IPS-15b (cell line): Measurements from ENCODE around the gene TEDC1.

Experiments
- H3K27me3 ChIP-seq: one replicate; pipeline ENCODE4 v1.6.1; 2013; ENCODE audit warnings: low read length; ENCODE audit not compliant: control insufficient read depth, insufficient read depth
- H3K36me3 ChIP-seq: one replicate; pipeline ENCODE4 v1.6.1; 2013; ENCODE audit warnings: low read length; ENCODE audit not compliant: control insufficient read depth, insufficient read depth
- H3K4me1 ChIP-seq: one replicate; pipeline ENCODE4 v1.6.1; 2013; ENCODE audit warnings: mild to moderate bottlenecking, low read length; ENCODE audit not compliant: control insufficient read depth, insufficient read depth
- H3K4me3 ChIP-seq: one replicate; pipeline ENCODE4 v1.5.1; 2013; ENCODE audit warnings: low read depth, low read length
- H3K9ac ChIP-seq: one replicate; pipeline ENCODE4 v1.6.1; 2013; ENCODE audit warnings: low read depth, mild to moderate bottlenecking, low read length
- H3K9me3 ChIP-seq: one replicate; pipeline ENCODE4 v1.6.1; 2013; ENCODE audit warnings: mild to moderate bottlenecking, low read length; ENCODE audit not compliant: control insufficient read depth, insufficient read depth

The TEDC1 gene

DNA sequence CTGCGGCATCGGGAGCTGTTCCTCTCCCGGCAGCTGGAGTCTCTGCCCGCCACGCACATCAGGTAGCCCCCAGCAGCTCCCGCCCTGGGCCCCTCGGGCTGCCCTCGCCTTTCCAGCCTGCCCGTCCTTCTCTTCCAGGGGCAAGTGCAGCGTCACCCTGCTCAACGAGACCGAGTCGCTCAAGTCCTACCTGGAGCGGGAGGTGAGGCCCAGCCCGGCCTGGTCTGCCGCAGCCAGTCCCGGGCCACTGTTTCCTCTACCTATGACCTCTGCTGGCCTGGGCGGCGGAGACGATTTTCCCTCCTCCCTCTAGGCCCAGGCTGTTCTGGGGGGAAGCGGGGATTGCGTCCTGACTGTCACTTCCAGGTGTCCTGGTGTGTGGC is 40.9 kb upstream of the TEDC1 start:
- H3K4me3 ChIP-seq, result no peak overlapping the region
- no peaks in the 10 kb centered on the region for H3K4me1 ChIP-seq
- no peaks in the 10 kb centered on the region for H3K27me3 ChIP-seq
- H3K9ac ChIP-seq, result no peak overlapping the region
- peaks cover 49% of the 10 kb centered on the region for H3K36me3 ChIP-seq
- H3K9me3 ChIP-seq, result no peaks in the 10 kb centered on the region

DNA sequence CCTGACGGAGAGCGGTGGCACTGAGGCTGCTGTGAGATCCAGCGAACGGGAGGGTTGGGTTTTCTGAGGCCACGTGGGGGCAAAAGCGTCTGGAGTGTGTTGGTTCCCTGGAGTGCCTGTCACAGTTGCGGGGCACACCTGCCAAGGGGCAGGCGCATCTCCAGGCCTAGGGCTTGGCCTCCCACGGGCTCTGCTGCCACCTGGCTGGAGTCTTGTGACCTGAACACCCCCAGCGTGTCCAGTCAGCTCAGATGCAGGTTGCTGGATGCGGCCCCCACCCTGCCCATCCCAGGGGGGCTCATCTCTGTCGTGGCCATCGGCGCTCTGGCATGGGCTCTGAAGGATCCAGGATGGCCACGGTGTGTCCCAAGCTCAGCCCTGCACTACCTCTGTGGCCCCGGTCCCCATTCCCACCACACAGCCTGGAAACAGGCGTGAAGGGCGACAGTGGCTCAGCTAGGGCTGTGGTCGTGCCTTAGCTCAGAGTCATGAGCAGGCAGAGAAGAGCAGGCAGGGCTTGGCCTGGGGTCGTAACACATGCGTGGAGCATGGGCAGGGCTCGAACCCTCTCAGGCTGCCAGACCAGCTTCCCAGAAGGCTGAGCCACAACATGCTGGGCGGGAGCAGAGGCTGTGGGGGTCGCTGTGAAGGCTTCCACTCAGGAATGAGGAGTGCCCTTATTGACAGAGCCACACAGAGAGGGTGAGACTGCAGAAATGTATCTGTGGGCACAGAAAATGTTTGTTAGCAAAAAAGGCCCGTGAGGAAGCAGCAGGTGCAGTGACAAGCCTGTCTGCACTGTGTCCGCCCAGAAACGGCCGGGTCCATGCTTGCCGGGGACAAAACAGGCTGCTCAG is 40.0 kb upstream of the TEDC1 start:
- H3K4me3 ChIP-seq, result no peak overlapping the region
- no peaks in the 10 kb centered on the region for H3K9me3 ChIP-seq
- H3K9ac ChIP-seq, result no peak overlapping the region
- H3K4me1 ChIP-seq, result no peaks in the 10 kb centered on the region
- H3K36me3 ChIP-seq, result peaks cover 56% of the 10 kb centered on the region
- H3K27me3 ChIP-seq, result no peaks in the 10 kb centered on the region

DNA sequence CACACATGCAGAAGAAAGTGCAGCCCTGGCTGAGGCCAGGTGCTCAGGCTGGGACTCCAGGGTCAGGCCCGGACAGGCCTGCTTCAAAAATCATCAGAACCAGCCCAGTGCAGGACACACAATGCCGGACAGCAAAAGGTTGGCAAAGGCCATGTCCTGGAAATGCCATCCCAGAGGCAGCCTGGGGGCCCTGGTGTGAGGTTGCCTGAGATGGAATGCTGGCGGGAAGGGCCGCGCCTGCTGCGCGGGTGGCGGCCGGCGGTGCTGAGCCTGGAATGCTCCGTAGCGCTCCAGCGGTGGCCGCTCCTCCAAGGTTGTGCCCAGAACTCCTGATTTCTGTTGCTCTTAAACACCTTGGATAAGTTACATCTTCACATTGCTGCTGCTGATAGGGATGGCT is 38.1 kb upstream of the TEDC1 start:
- Histone ChIP-seq H3K36me3 (peaks cover 67% of the 10 kb centered on the region), H3K4me3 (no peak overlapping the region), H3K27me3 (no peaks in the 10 kb centered on the region), H3K9me3 (no peaks in the 10 kb centered on the region), H3K9ac (no peak overlapping the region), H3K4me1 (no peaks in the 10 kb centered on the region)

DNA sequence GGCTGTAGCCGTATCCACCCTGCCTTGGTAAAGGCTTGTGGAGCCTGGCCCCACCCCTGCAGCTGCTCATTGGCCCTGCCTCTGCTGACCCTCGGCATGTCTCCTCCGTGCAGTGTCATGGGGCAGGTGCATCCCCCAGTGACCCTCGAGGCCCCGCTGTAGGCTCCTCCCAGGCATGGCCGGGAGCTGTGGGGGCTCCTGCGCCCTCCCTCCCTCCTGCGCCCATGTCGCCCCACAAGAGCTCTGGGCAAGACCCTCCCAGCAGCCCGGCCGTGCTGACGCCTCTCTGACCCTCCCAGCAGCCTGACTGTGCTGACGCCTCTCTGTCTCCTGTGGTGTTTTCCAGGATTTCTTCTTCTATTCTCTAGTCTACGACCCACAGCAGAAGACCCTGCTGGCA is 37.2 kb upstream of the TEDC1 start:
- Histone ChIP-seq H3K4me3 (no peak overlapping the region), H3K9ac (no peak overlapping the region), H3K9me3 (no peaks in the 10 kb centered on the region), H3K4me1 (no peaks in the 10 kb centered on the region), H3K36me3 (peaks cover 69% of the 10 kb centered on the region), H3K27me3 (no peaks in the 10 kb centered on the region)

DNA sequence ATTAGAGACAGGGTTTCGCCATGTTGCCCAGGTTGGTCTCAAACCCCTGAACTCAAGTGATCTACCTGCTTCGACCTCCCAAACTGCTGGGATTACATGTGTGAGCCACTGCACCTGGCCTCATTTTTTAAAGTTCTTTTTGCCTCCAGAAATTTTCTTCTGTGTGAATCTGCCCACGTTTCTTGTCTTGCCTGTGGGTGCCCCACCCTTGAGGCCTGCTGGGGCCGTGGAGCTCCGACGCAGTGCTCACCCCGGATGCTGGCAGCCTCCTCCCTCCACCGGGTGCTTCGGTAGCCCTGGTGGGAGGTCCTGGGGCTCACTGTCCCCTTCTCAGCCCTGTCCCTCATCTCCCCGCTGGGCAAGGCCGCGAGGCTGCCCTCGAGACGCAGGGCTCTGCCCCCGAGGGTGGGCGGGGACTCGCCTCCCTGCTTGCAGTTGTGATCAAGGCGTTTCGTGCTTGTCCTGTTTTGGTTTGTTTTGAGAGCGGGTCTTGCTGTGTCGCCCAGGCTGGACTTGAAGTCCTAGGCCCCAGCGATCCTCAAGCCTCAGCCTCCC is 35.9 kb upstream of the TEDC1 start:
- Histone ChIP-seq H3K9me3 (no peaks in the 10 kb centered on the region), H3K4me1 (no peaks in the 10 kb centered on the region), H3K4me3 (no peak overlapping the region), H3K9ac (no peak overlapping the region), H3K36me3 (peaks cover 63% of the 10 kb centered on the region), H3K27me3 (no peaks in the 10 kb centered on the region)

DNA sequence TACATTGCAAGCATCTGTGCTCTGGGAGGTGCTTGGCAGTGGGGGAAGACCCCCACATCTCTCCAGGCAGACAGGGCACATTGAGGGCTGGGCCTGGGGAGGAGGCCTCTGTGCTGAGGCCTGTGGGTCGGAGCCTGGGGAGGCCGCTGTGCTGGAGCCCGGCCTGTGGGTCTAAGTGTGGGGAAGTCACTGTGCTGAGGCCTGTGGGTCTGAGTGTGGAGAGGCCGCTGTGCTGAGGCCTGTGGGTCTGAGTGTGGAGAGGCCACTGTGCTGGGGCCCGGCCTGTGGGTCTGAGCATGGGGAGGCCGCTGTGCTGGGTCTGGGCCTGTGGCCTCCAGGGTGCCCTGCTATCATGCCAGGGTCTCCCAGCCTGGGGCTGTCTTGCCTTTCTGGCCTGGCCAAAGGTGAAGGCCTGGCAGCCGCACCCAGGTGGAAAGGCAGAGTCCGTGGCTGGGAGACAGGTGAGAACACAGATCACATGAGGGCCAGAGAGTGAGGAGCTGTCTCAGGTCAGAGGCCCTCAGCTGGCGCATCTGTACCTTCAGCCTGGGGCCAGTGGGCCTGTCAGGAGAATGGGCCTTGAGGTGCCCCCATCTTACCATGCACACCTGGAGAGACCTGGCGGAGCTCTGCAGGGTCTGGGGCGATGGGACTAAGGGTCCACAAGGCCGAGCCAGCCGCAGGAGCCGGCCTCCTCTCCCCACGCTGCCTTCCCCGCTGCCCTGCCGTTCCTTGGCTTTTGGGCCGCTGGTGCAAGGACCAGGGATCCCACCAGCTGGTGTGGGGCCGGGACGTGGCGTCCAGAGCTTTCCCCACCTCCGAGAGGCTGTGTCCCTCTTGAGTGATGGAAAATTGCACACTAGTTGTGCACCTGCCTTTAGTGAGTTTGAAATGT is 35.0 kb upstream of the TEDC1 start:
- H3K9me3 ChIP-seq, result no peaks in the 10 kb centered on the region
- no peak overlapping the region for H3K4me3 ChIP-seq
- peaks cover 63% of the 10 kb centered on the region for H3K36me3 ChIP-seq
- H3K27me3 ChIP-seq, result no peaks in the 10 kb centered on the region
- no peaks in the 10 kb centered on the region for H3K4me1 ChIP-seq
- H3K9ac ChIP-seq, result no peak overlapping the region

DNA sequence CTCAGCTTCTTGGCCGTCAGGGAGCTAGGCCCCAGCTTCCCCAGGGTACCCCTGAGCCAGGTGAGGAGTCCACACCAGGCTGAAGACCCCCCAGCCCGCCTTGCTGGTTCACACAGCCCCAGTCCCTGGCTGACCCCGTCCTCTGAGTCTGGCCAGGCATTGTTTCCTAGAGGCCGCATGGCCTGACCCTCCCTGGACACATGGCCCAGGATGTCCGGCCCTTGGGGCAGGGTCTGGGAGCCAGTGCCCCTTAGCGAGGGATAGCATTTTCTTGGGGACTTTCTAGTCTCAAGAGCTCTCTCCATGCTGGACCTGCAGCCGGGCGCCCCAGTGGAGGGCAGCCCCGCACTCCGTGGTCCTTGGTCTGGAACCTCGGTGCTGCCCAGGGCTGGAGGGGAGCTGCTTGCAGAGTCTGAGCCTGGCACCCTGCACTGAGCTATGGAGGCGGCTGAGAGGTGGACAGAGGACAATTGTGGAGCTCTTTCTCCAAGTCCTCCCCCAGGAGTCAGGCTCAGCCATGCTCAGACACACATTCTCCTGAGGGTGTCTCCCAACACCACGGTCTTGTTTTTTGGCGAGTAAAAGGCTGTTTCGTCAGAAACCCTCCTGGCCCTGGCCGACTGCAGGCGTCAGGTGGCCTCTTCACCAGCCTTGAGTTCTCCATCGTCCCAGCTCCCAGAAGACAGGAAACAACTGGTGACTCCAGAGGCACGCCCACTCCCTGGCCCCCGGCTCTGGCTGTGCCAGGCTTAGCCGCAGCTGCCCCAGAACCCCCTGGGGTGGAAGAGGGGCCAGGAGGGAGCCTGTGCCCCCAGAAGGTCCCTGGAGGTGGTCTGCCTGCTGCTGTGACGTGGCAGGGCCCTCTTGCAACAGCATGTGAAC is 34.1 kb upstream of the TEDC1 start:
- Histone ChIP-seq H3K9ac (no peak overlapping the region), H3K36me3 (peaks cover 66% of the 10 kb centered on the region), H3K4me1 (no peaks in the 10 kb centered on the region), H3K27me3 (no peaks in the 10 kb centered on the region), H3K9me3 (no peaks in the 10 kb centered on the region), H3K4me3 (no peak overlapping the region)

DNA sequence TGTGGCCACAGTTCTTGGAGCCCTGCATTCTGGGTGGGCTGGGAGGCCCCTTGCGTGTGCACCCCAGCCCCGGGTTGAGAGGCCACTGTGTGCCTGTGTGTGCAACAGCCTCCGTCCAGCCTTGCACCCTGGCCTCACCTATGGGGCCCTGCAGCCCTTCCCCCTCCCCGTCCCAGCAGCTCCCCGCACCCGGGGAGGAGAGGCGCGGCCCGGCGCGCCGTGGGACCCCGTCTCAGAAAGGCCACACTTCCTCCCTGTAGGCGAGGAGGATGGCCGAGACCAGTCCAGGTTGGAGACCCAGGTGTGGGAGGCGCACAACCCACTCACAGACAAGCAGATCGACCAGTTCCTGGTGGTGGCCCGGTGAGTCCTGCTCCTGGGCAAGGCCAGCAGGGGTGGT is 33.0 kb upstream of the TEDC1 start:
- no peaks in the 10 kb centered on the region for H3K27me3 ChIP-seq
- H3K4me1 ChIP-seq, result no peaks in the 10 kb centered on the region
- no peak overlapping the region for H3K4me3 ChIP-seq
- H3K36me3 ChIP-seq, result peaks cover 62% of the 10 kb centered on the region
- H3K9ac ChIP-seq, result peak overlapping the region; percentile 8
- H3K9me3 ChIP-seq, result no peaks in the 10 kb centered on the region

DNA sequence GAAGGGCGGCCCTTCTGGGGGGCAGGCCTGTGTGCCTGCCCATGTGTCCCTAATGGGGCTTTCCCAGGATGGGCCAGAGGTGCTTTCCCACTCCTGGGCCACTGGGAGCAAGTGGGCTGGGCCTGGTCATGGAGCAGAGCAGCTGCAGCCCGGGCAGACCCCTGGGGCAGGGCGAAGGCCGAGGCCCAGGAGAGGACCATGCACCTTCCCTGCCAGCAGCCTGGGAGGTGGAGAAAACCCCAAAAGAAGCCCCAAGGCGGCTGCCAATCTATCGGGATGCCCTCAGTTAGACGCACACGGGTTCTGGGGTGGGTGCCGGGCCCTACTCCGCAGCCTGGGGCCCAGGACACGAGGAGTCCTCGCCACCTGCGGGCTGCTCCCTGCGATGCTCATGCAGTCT is 32.5 kb upstream of the TEDC1 start:
- H3K9ac ChIP-seq, result peak overlapping the region; percentile 8
- H3K36me3 ChIP-seq, result peaks cover 65% of the 10 kb centered on the region
- H3K4me3 ChIP-seq, result no peak overlapping the region
- no peaks in the 10 kb centered on the region for H3K4me1 ChIP-seq
- H3K27me3 ChIP-seq, result no peaks in the 10 kb centered on the region
- H3K9me3 ChIP-seq, result no peaks in the 10 kb centered on the region

DNA sequence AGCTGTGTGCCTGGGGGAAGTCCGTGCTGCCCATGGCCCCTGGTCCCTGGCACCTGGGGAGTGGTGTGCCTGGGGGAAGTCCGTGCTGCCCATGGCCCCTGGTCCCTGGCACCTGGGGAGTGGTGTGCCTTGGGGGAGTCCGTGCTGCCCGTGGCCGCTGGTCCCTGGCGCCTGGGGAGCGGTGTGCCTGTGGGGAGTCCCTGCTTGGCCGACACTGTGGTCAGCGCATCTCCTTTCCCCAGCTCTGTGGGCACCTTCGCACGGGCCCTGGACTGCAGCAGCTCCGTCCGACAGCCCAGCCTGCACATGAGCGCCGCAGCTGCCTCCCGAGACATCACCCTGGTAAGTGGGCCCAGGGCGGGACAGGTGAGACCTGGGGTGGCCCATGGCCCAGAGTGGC is 30.9 kb upstream of the TEDC1 start:
- no peak overlapping the region for H3K4me3 ChIP-seq

DNA sequence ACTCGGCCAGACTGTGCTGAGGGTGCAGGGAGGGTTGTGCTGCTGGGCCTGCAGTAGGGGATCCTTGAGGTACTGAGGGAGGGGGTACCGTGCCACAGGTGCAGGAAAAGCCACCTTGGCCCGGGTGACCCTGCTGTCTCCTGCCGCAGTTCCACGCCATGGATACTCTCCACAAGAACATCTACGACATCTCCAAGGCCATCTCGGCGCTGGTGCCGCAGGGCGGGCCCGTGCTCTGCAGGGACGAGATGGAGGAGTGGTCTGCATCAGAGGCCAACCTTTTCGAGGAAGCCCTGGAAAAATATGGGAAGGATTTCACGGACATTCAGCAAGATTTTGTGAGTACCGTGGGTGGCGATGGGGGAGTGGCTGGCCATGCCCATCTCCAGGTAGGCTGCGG is 30.4 kb upstream of the TEDC1 start:
- H3K36me3 ChIP-seq, result peaks cover 66% of the 10 kb centered on the region
- H3K9me3 ChIP-seq, result no peaks in the 10 kb centered on the region
- no peak overlapping the region for H3K4me3 ChIP-seq
- no peaks in the 10 kb centered on the region for H3K27me3 ChIP-seq
- no peaks in the 10 kb centered on the region for H3K4me1 ChIP-seq
- H3K9ac ChIP-seq, result no peak overlapping the region

More for the DNA sequence above, 30.9 kb upstream of the TEDC1 start:
- no peaks in the 10 kb centered on the region for H3K9me3 ChIP-seq
- H3K36me3 ChIP-seq, result peaks cover 66% of the 10 kb centered on the region
- no peaks in the 10 kb centered on the region for H3K4me1 ChIP-seq
- H3K27me3 ChIP-seq, result no peaks in the 10 kb centered on the region
- H3K9ac ChIP-seq, result no peak overlapping the region
